Measurements from ENCODE around the gene TRIM7. TPM values are rescaled to one million over a fixed set of nuclear protein-coding genes. Genes with fewer than 3 reads are reported as not detected.

TRIM7 gene
- polyA plus RNA-seq, 1 donor (not counting 4 experiments of a cell fraction or from before 2014, with no cell fraction given), result 27.6 TPM

- no peaks in the 10 kb centered on the region for H3K27me3 ChIP-seq (ENCODE audit: control insufficient read depth, extremely low read depth, insufficient read depth, low read length)
- peaks cover 2% of the 10 kb centered on the region for H3K79me2 ChIP-seq (ENCODE audit: control insufficient read depth, insufficient read depth, low read length)
- dilution Hi-C loops (cut with MboI; ENCODE audit: extremely low pct_ligation_motif_present, low sequenced_read_pairs), result no loop called here
- DNase-seq (ENCODE audit: low read depth, low spot score) (no peak), FAIRE-seq (no peak)
- H3K4me2 ChIP-seq (ENCODE audit: control insufficient read depth, extremely low read depth, insufficient read depth, low read depth, low read length), result peak overlapping the region; percentile 100
- peak overlapping the region; percentile 91 for H2AFZ ChIP-seq (ENCODE audit: control insufficient read depth, low read length)
- H3K36me3 ChIP-seq (ENCODE audit: control insufficient read depth in 2 of 2, extremely low read depth in 1 of 2, insufficient read depth in 2 of 2, low read length in 2 of 2), result peaks cover 0 to 3% of the 10 kb centered on the region in 2 experiments
- no peaks in the 10 kb centered on the region for H3K9me1 ChIP-seq (ENCODE audit: control insufficient read depth, extremely low read depth, insufficient read depth, low read length)
- peak overlapping the region; percentile 60 for H3K9ac ChIP-seq (ENCODE audit: control insufficient read depth, extremely low read depth, insufficient read depth, low read length)
- no peaks in the 10 kb centered on the region for H3K9me3 ChIP-seq (ENCODE audit: control insufficient read depth, low read depth, low read length)
- no peak for TF ChIP-seq CTCF (optimal IDR thresholded peaks at IDR 0.05 in 1 of 3, IDR thresholded peaks at IDR 0.05 in 1 of 3, conservative IDR thresholded peaks at IDR 0.05 in 1 of 3; ENCODE audit: extremely low read depth in 1 of 3, insufficient read depth in 2 of 3, low read length in 3 of 3)
- TF ChIP-seq EZH2 (IDR thresholded peaks at IDR 0.05; ENCODE audit: low read length), result no peak
- no peak overlapping the region for H3K27ac ChIP-seq (ENCODE audit: control insufficient read depth, insufficient read depth, low read length)
- H4K20me1 ChIP-seq (ENCODE audit: control insufficient read depth, extremely low read depth, insufficient read depth, low read length), result peaks cover 2% of the 10 kb centered on the region
- peaks cover 17% of the 10 kb centered on the region for H3K4me1 ChIP-seq (ENCODE audit: control insufficient read depth, extremely low read depth, insufficient read depth, low read length)
- H3K4me3 ChIP-seq (ENCODE audit: control insufficient read depth in 2 of 3, extremely low read depth in 1 of 3, insufficient read depth in 2 of 3, low read depth in 1 of 3, low read length in 3 of 3), result peak overlapping the region; percentile 54 to 87 (median 85)
These were observed 15.5 kb downstream of the TRIM7 start for GRCh38 chr5:181189363-181189961.

- Histone ChIP-seq H4K20me1 (ENCODE audit: control insufficient read depth, extremely low read depth, insufficient read depth, low read length) (peaks cover 2% of the 10 kb centered on the region), H3K4me3 (ENCODE audit: control insufficient read depth in 2 of 3, extremely low read depth in 1 of 3, insufficient read depth in 2 of 3, low read depth in 1 of 3, low read length in 3 of 3) (peak overlapping the region; percentile 54 to 87 (median 85)), H3K9me1 (ENCODE audit: control insufficient read depth, extremely low read depth, insufficient read depth, low read length) (no peaks in the 10 kb centered on the region), H3K79me2 (ENCODE audit: control insufficient read depth, insufficient read depth, low read length) (peaks cover 2% of the 10 kb centered on the region), H3K27me3 (ENCODE audit: control insufficient read depth, extremely low read depth, insufficient read depth, low read length) (no peaks in the 10 kb centered on the region), H3K9me3 (ENCODE audit: control insufficient read depth, low read depth, low read length) (no peaks in the 10 kb centered on the region), H3K27ac (ENCODE audit: control insufficient read depth, insufficient read depth, low read length) (peak overlapping the region; percentile 61), H3K4me1 (ENCODE audit: control insufficient read depth, extremely low read depth, insufficient read depth, low read length) (peaks cover 17% of the 10 kb centered on the region), H2AFZ (ENCODE audit: control insufficient read depth, low read length) (peak overlapping the region; percentile 91), H3K36me3 (ENCODE audit: control insufficient read depth in 2 of 2, extremely low read depth in 1 of 2, insufficient read depth in 2 of 2, low read length in 2 of 2) (no peaks in the 10 kb centered on the region), H3K9ac (ENCODE audit: control insufficient read depth, extremely low read depth, insufficient read depth, low read length) (peak overlapping the region; percentile 76), H3K4me2 (ENCODE audit: control insufficient read depth, extremely low read depth, insufficient read depth, low read depth, low read length) (peak overlapping the region; percentile 100)
- no peak for TF ChIP-seq EZH2 (IDR thresholded peaks at IDR 0.05; ENCODE audit: low read length)
- TF ChIP-seq CTCF (optimal IDR thresholded peaks at IDR 0.05 in 1 of 3, IDR thresholded peaks at IDR 0.05 in 1 of 3, conservative IDR thresholded peaks at IDR 0.05 in 1 of 3; ENCODE audit: extremely low read depth in 1 of 3, insufficient read depth in 2 of 3, low read length in 3 of 3), result no peak
- FAIRE-seq, result peak; percentile 43
- no peak for DNase-seq (ENCODE audit: low read depth, low spot score)
- dilution Hi-C loops (cut with MboI; ENCODE audit: extremely low pct_ligation_motif_present, low sequenced_read_pairs), result no loop called here
These were observed 16.2 kb downstream of the TRIM7 start for GRCh38 chr5:181188700-181189362.

All from keratinocyte (primary cell).